MCF 10A (cell line): ENCODE data around the gene FILIP1. TPM values are rescaled to one million over a fixed set of nuclear protein-coding genes. Genes with fewer than 3 reads are reported as not detected.

Experiments used
- BruUV-seq: library from RNA; stranded (reverse); fragments of 400-500 nt; replicated peaks from 2 replicates; lab custom pipeline; 2021; lab: Mats Ljungman, UMichigan
- CTCF ChIA-PET: fragments of 300-600 bp; sonication (Branson Sonifier 250); formaldehyde crosslinking; extraction: SDS; loops from one replicate; lab custom pipeline; 2021; ENCODE audit warnings: antibody characterized with exemption, inconsistent platforms; lab: Yijun Ruan, JAX
- POLR2A ChIA-PET: fragments of 300-600, 350-650 bp; sonication (Branson Sonifier 250); formaldehyde crosslinking; extraction: SDS; loops from one replicate; lab custom pipeline; 2020; ENCODE audit warnings: antibody characterized with exemption, inconsistent platforms; lab: Yijun Ruan, JAX
- DNase-seq: peaks from one replicate; pipeline ENCODE4 v3.0.0-alpha.2; 2018; ENCODE audit not compliant: unreplicated experiment
- H3K27ac Mint-ChIP-seq: one replicate; pipeline ENCODE4 v1.8.0; 2022; ENCODE audit warnings: mild to moderate bottlenecking, low read depth, mixed read lengths; ENCODE audit not compliant: unreplicated experiment
- H3K27me3 Mint-ChIP-seq: one replicate; pipeline ENCODE4 v1.8.0; 2022; ENCODE audit warnings: mixed read lengths; ENCODE audit not compliant: insufficient read depth, unreplicated experiment
- H3K36me3 Mint-ChIP-seq: one replicate; pipeline ENCODE4 v1.8.0; 2022; ENCODE audit warnings: mild to moderate bottlenecking, moderate library complexity, mixed read lengths; ENCODE audit not compliant: insufficient read depth, unreplicated experiment
- H3K4me1 Mint-ChIP-seq: one replicate; pipeline ENCODE4 v1.8.0; 2022; ENCODE audit warnings: mixed read lengths; ENCODE audit not compliant: insufficient read depth, unreplicated experiment
- H3K4me3 Mint-ChIP-seq: one replicate; pipeline ENCODE4 v1.8.0; 2022; ENCODE audit warnings: mild to moderate bottlenecking, moderate library complexity, mixed read lengths; ENCODE audit not compliant: unreplicated experiment
- H3K9me3 Mint-ChIP-seq: one replicate; pipeline ENCODE4 v1.8.0; 2022; ENCODE audit warnings: mixed read lengths; ENCODE audit not compliant: unreplicated experiment
- CTCF ChIP-seq: fragments of 200-600 bp; IDR thresholded peaks from one replicate; pipeline ENCODE4 v1.8.0; 2022; ENCODE audit warnings: antibody characterized with exemption, mild to moderate bottlenecking; ENCODE audit not compliant: unreplicated experiment
- intact Hi-C: fragments of 100-400 bp; cut with micrococcal nuclease; formaldehyde crosslinking; loops from 2 replicates; pipeline ENCODE4 v1.14.1; 2022
- total RNA-seq: library from RNA; stranded (reverse); gene quantifications from 2 replicates; pipeline ENCODE4 v1.2.3, GENCODE V29; 2022

FILIP1 gene
- total RNA-seq, 1 experiment from 2014 or later: 0.14 TPM

DNA sequence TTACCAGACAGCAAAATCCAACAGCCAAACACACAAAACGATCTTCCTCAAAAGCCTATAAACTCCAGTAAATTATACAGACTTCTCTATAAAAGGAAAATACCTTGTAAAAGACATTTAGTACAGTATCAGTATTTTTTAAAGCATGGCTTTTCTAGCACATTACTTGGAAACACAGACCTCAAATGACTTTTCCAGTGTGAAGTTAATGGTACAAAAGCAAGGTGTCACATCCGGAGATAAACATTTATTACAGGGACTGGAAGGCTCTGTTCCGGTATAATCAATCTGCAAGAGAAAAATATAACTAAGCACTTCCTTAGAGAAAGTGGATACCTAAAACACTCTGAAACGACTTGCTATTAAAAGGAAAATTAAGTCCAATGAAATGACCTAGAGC is 226.1 kb downstream of the FILIP1 start:
- peak overlapping the region; percentile 19 for H3K4me3 Mint-ChIP-seq
- intact Hi-C loops: loop anchor here (2.0 kb wide), 2 partner anchors 17 to 101 kb away; partner anchors contain the start of gene TMEM30A

GRCh38 chr6:75266716-75267291 is 226.8 kb downstream of the FILIP1 start:
- CTCF ChIA-PET: interaction anchor here (0.6 to 3.5 kb wide), 23 partner anchors 9 to 506 kb away, joined by 3 to 39 read pairs (median 4); partner anchors contain the start of gene TMEM30A
- no peak overlapping the region for H3K27ac Mint-ChIP-seq
- BruUV-seq: no TSS peak
- H3K36me3 Mint-ChIP-seq: peaks cover 23% of the 10 kb centered on the region
- H3K4me3 Mint-ChIP-seq: no peak overlapping the region
- TF ChIP-seq CTCF: peak; percentile 55
- peaks cover 12% of the 10 kb centered on the region for H3K4me1 Mint-ChIP-seq
- H3K27me3 Mint-ChIP-seq: no peaks in the 10 kb centered on the region
- intact Hi-C loops: loop anchor here (1.0 to 2.0 kb wide), 4 partner anchors 18 to 259 kb away; partner anchors contain the start of gene TMEM30A
- no peaks in the 10 kb centered on the region for H3K9me3 Mint-ChIP-seq
- DNase-seq: peak; percentile 65
- POLR2A ChIA-PET: interaction anchor here (0.6 to 9.7 kb wide), 5 partner anchors 16 to 1475 kb away, joined by 3 to 314 read pairs (median 3); partner anchors contain the start of genes COX7A2, SENP6 and TMEM30A

More for the DNA sequence above, 226.1 kb downstream of the FILIP1 start:
- Mint-ChIP-seq H3K4me1 (peaks cover 18% of the 10 kb centered on the region), H3K27ac (peak overlapping the region; percentile 66), H3K9me3 (no peaks in the 10 kb centered on the region), H3K36me3 (peaks cover 23% of the 10 kb centered on the region), H3K27me3 (no peaks in the 10 kb centered on the region)
- POLR2A ChIA-PET: interaction anchor here (0.7 to 9.7 kb wide), 5 partner anchors 15 to 334 kb away, joined by 3 to 314 read pairs (median 9); partner anchors contain the start of genes COX7A2, SENP6 and TMEM30A
- CTCF ChIA-PET: interaction anchor here (0.6 to 3.5 kb wide), 29 partner anchors 8 to 371 kb away, joined by 3 to 39 read pairs (median 4); partner anchors contain the start of gene TMEM30A
- BruUV-seq: no TSS peak
- TF ChIP-seq CTCF: no peak
- DNase-seq: no peak

DNA sequence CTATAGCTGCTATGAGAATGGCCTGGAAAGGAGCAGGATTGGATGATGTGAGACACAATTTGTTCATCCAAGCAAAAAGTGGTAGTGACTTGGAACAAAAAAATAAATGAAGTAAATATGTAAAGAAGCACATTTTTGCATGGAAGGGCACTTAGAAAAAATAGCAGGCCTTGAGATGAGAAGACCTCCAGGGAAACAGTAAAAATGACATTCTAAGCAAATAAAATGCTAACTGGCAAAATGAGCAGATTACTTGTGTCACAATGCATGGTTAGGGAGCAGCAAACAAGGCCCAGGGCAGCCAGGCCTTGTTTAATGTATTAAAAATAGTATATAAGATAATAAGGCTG is 230.2 kb downstream of the FILIP1 start:
- no peak overlapping the region for H3K4me3 Mint-ChIP-seq
- H3K9me3 Mint-ChIP-seq: no peaks in the 10 kb centered on the region
- CTCF ChIA-PET: interaction anchor here (0.6 to 0.8 kb wide), 2 partner anchors 192 to 262 kb away, joined by 3 to 4 read pairs; no protein-coding TSS in a partner anchor
- H3K4me1 Mint-ChIP-seq: peaks cover 1% of the 10 kb centered on the region
- BruUV-seq: no TSS peak
- intact Hi-C loops: no loop called here
- H3K27me3 Mint-ChIP-seq: no peaks in the 10 kb centered on the region
- no peak overlapping the region for H3K27ac Mint-ChIP-seq
- peaks cover 55% of the 10 kb centered on the region for H3K36me3 Mint-ChIP-seq
- no peak for DNase-seq
- TF ChIP-seq CTCF: no peak
- POLR2A ChIA-PET: interaction anchor here (1.0 kb wide), 3 partner anchors 20 to 261 kb away, joined by 3 to 7 read pairs (median 3); no protein-coding TSS in a partner anchor

DNA sequence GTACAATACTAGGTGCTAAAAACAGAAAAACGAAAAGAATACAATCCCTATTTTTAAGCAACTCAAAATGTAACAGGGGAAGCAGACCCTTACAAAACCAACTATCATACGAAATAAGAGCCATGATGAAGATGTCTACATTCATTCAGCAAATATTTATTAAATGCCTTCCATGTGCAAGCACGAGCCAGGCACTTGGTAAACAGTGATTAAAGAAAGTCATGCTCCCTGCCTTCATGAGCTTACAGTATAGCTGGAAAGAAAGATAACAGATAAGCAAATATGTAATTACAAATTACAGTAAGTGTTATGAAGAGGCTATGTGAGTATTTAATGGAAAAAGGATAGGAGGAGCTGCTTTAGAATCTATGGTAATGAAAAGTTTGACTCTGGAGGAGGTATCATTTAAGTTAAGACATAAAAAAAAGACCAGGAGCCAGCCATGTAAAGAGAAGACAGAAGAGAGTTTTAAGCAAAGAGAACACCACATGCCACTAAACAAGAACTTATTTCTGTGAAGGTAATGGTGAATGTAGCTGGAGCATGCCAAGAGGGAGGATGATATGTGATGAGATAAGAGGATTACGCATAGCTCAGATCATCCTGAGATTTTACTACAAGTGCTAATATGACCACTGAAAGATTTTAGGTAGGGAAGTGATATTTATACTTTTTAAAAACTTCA is 230.7 kb downstream of the FILIP1 start:
- no peak overlapping the region for H3K27ac Mint-ChIP-seq
- CTCF ChIA-PET: interaction anchor here (0.6 to 1.3 kb wide), 3 partner anchors 192 to 264 kb away, joined by 3 to 4 read pairs (median 3); no protein-coding TSS in a partner anchor
- intact Hi-C loops: no loop called here

More for the DNA sequence above, 230.7 kb downstream of the FILIP1 start:
- Mint-ChIP-seq H3K9me3 (no peaks in the 10 kb centered on the region), H3K4me1 (no peaks in the 10 kb centered on the region), H3K4me3 (no peak overlapping the region), H3K27me3 (no peaks in the 10 kb centered on the region), H3K36me3 (peaks cover 61% of the 10 kb centered on the region)
- POLR2A ChIA-PET: interaction anchor here (0.9 to 1.0 kb wide), 4 partner anchors 9 to 262 kb away, joined by 3 to 7 read pairs (median 3); no protein-coding TSS in a partner anchor
- DNase-seq: no peak
- BruUV-seq: no TSS peak
- no peak for TF ChIP-seq CTCF
